RWPE1 (cell line): ENCODE measurements around the gene FBXO36.

ENCODE experiments used
- CTCF ChIA-PET: fragments of 350-600 bp; sonication (Branson Sonifier 250); formaldehyde crosslinking; extraction: SDS; loops from one replicate; lab custom pipeline; 2021; lab: Yijun Ruan, JAX
- POLR2A ChIA-PET: fragments of 400-600 bp; formaldehyde crosslinking; extraction: SDS; loops from one replicate; lab custom pipeline; 2020; ENCODE audit warnings: antibody characterized with exemption; ENCODE audit not compliant: low non-redundant PET; lab: Yijun Ruan, JAX
- DNase-seq: peaks from one replicate; pipeline ENCODE4 v3.0.0; 2012; ENCODE audit warnings: low spot score
- H3K27ac ChIP-seq: fragments of 450-650 bp; 2 replicates; pipeline ENCODE4 v1.5.1; 2017
- CTCF ChIP-seq: fragments of 450-650 bp; conservative IDR thresholded peaks from 2 replicates; pipeline ENCODE4 v1.5.1; 2017; ENCODE audit warnings: low read depth, mild to moderate bottlenecking

The FBXO36 gene

DNA sequence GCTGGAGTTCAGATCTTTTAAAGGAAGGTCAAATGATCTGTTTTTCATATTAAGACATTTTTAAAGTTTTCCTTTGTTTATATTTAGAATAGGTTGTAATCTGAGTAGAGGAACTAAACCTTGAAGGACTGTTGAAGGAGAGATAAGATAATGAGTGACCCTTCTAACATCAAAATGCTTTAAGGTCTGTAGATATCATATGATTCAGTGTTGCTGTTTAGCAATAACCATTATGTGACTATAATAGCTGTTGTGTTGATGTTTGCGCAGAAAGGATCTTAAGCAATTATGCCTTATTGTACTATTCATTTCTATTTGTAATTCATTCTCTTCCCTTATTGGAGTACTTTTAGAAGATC, 86.4 kb downstream of the FBXO36 start:
- no peak overlapping the region for H3K27ac ChIP-seq
- no peak for DNase-seq
- CTCF ChIA-PET: interaction anchor here (0.5 to 2.0 kb wide), 15 partner anchors 9 to 1787 kb away, joined by 3 to 7 read pairs (median 3); no protein-coding TSS in a partner anchor
- no peak for TF ChIP-seq CTCF
- POLR2A ChIA-PET: no interaction called here

- TF ChIP-seq CTCF: no peak
- no peak overlapping the region for H3K27ac ChIP-seq
- DNase-seq: no peak
- CTCF ChIA-PET: interaction anchor here (0.6 kb wide), 1 partner anchor 58 kb away, joined by 6 read pairs; the partner anchor contains the start of gene SLC16A14
- POLR2A ChIA-PET: no interaction called here
Observed at GRCh38 chr2:230010501-230010900, 88.2 kb downstream of the FBXO36 start.

- POLR2A ChIA-PET: no interaction called here
- no peak for DNase-seq
- H3K27ac ChIP-seq: no peak overlapping the region
- CTCF ChIA-PET: no interaction called here
- no peak for TF ChIP-seq CTCF
Observed at GRCh38 chr2:230011617-230012016, 89.3 kb downstream of the FBXO36 start.

GRCh38 chr2:230012267-230012884, 90.1 kb downstream of the FBXO36 start:
- POLR2A ChIA-PET: no interaction called here
- no peak for DNase-seq
- CTCF ChIA-PET: interaction anchor here (1.1 kb wide), 1 partner anchor 56 kb away, joined by 3 read pairs; no protein-coding TSS in a partner anchor
- no peak for TF ChIP-seq CTCF
- H3K27ac ChIP-seq: no peak overlapping the region

- TF ChIP-seq CTCF: no peak
- ChIA-PET POLR2A (no interaction called here), CTCF (interaction anchor here (0.6 kb wide), 1 partner anchor 369 kb away, joined by 3 read pairs; no protein-coding TSS in a partner anchor)
- DNase-seq: no peak
- no peak overlapping the region for H3K27ac ChIP-seq
Observed at GRCh38 chr2:230016844-230017243, 94.5 kb downstream of the FBXO36 start.

GRCh38 chr2:230018153-230018552, 95.8 kb downstream of the FBXO36 start:
- POLR2A ChIA-PET: no interaction called here
- no peak overlapping the region for H3K27ac ChIP-seq
- no peak for TF ChIP-seq CTCF
- peak; percentile 45 for DNase-seq
- CTCF ChIA-PET: interaction anchor here (0.6 to 0.7 kb wide), 2 partner anchors 10 to 142 kb away, joined by 3 to 7 read pairs; no protein-coding TSS in a partner anchor
